MM.1S (cell line): ENCODE measurements around the gene CDK17.

Source experiments
- CTCF ChIP-seq: fragments of 300-600 bp; sonication (generic); IDR thresholded peaks from 2 replicates; pipeline ENCODE4 v1.5.1; 2016; ENCODE audit warnings: antibody characterized with exemption, low read length, mixed read lengths
- EZH2 ChIP-seq: fragments of 300-600 bp; sonication (generic); optimal IDR thresholded peaks from 2 replicates; pipeline ENCODE3; 2017; ENCODE audit warnings: low read depth, mild to moderate bottlenecking, antibody characterized with exemption, low read length, mixed read lengths
- EZH2phosphoT487 ChIP-seq: fragments of 300-600 bp; sonication (generic); IDR thresholded peaks from 2 replicates; pipeline ENCODE4 v1.6.1; 2018; ENCODE audit warnings: antibody characterized with exemption, low read length

- no peak for TF ChIP-seq CTCF
- no peak for TF ChIP-seq EZH2
- no peak for TF ChIP-seq EZH2phosphoT487
These were observed 33.9 kb downstream of the CDK17 start for GRCh38 chr12:96366381-96366654.
